ENCODE measurements around the gene BCKDK.

DNA sequence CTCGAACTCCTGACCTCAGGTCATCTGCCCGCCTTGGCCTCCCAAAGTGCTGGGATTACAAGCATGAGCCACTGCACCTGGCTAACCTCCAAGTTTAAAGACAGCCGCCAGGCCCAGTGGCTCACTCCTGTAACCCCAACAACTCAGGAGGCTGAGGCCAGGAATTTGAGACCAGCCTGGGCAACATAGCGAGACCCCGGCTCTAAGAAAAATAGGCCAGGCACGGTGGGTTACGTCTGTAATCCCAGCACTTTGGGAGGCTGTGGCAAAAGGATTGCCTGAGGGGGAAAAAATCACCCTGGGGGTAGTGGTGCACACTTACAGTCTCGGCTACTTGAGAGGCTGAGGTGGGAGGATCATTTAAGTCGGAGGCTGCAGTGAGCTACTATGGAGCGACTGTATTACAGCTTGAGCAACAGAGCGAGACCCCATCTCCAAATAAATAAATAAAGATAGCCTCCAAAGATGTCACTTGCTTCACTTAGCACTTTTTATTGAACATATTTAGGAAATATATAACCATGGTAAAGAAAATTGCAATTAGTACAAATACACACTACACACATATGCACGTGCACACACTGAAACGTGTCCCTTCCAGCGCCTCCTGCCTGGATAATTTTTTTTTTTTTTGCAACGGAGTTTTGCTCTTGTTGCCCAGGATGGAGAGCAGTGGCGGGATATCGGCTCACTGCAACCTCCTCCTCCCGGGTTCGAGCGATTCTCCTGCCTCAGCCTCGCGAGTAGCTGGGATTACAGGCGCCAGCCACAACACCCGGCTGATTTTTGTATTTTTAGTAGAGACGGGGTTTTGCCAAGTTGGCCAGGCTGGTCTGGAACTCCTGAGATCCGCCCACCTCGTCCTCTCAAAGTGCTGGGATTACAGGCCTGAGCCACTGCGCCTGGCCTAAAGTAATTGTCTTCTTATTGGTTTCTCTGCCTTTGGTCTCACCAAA lies 1.4 kb upstream of the BCKDK start:
- TF ChIP-seq EZH2 (IDR thresholded peaks at IDR 0.05; ENCODE audit: borderline replicate concordance, low read depth, low read length, severe bottlenecking) = no peak
- TF ChIP-seq, protein P1, sequence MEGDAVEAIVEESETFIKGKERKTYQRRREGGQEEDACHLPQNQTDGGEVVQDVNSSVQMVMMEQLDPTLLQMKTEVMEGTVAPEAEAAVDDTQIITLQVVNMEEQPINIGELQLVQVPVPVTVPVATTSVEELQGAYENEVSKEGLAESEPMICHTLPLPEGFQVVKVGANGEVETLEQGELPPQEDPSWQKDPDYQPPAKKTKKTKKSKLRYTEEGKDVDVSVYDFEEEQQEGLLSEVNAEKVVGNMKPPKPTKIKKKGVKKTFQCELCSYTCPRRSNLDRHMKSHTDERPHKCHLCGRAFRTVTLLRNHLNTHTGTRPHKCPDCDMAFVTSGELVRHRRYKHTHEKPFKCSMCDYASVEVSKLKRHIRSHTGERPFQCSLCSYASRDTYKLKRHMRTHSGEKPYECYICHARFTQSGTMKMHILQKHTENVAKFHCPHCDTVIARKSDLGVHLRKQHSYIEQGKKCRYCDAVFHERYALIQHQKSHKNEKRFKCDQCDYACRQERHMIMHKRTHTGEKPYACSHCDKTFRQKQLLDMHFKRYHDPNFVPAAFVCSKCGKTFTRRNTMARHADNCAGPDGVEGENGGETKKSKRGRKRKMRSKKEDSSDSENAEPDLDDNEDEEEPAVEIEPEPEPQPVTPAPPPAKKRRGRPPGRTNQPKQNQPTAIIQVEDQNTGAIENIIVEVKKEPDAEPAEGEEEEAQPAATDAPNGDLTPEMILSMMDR (IDR thresholded peaks at IDR 0.05; ENCODE audit: extremely low read depth in 1 of 2, insufficient read depth in 1 of 2, low read depth in 1 of 2, low read length in 2 of 2) = no peak
- no peak for TF ChIP-seq POLR2A (IDR thresholded peaks at IDR 0.05; ENCODE audit: low read depth, low read length)
- no peak for TF ChIP-seq POLR2AphosphoS5 (IDR thresholded peaks at IDR 0.05; ENCODE audit: insufficient read depth, low read depth, low read length)
- TF ChIP-seq, protein P2, sequence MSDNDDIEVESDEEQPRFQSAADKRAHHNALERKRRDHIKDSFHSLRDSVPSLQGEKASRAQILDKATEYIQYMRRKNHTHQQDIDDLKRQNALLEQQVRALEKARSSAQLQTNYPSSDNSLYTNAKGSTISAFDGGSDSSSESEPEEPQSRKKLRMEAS (IDR thresholded peaks at IDR 0.05; ENCODE audit: insufficient read depth, insufficient read length) = no peak
- TF ChIP-seq MYC (IDR thresholded peaks at IDR 0.05; ENCODE audit: low read depth, low read length) = no peak
- TF ChIP-seq JUN (IDR thresholded peaks at IDR 0.05; ENCODE audit: borderline replicate concordance, insufficient read depth, insufficient read length, low read depth) = no peak
- TF ChIP-seq GATA2 (IDR thresholded peaks at IDR 0.05; ENCODE audit: insufficient read depth, insufficient read length, low read depth, low read length) = no peak

Measured in endothelial cell of umbilical vein (primary cell).